ENCODE results near the gene BICD1. TPM values are rescaled to one million over a fixed set of nuclear protein-coding genes. Genes with fewer than 3 reads are reported as not detected.
"Not testable (repeated sequence)": the region's sequence is repeated elsewhere in the genome, so short reads cannot be mapped to it uniquely, and the experiment has no call there.

The BICD1 gene
- total RNA-seq, 2 experiments from 2014 or later = 17.8 to 18.7 TPM

DNA sequence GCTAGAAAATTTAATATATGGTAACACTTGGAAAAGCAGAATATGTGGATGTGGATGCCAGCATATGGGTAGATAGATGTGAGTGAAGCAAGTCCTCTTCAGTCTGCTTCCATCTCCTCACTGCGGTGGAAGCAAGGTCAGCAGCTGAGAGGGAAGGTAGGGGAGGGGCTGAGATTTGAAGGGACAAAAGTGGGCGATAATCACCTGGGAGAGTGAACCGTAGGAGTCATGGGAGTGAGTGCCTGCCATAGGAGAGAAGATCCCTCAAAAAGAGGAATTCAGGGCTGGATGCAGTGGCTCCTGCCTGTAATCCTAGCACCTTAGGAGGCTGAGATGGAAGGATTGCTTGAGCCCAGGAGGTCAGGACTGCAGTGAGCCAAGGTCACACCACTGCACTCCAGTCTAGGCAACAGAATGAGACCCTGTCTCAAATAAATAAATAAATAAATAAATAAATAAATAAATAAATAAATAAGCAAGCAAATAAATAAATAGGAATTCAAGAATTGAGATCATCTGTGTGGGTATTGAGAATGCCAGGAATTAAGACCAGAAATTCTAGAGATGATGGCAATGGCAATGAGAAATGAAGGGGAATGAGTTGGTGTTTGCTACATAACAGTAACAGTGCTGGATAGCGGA is 123.4 kb downstream of the BICD1 start:
- Mint-ChIP-seq H3K9me3 (no peaks in the 10 kb centered on the region), H3K36me3 (peaks cover 4% of the 10 kb centered on the region), H3K4me1 (no peaks in the 10 kb centered on the region), H3K27me3 (no peaks in the 10 kb centered on the region), H3K4me3 (no peak overlapping the region), H3K27ac (no peak overlapping the region)
- no peak for ATAC-seq (ENCODE audit: low read depth)
- no peak for DNase-seq
- POLR2A ChIA-PET = no interaction called here

GRCh38 chr12:32230613-32230993 is 124.0 kb downstream of the BICD1 start:
- DNase-seq = no peak
- Mint-ChIP-seq H3K27me3 (no peaks in the 10 kb centered on the region), H3K9me3 (no peaks in the 10 kb centered on the region), H3K4me1 (no peaks in the 10 kb centered on the region), H3K27ac (no peak overlapping the region), H3K36me3 (peaks cover 4% of the 10 kb centered on the region), H3K4me3 (no peak overlapping the region)
- no peak for ATAC-seq (ENCODE audit: low read depth)
- POLR2A ChIA-PET = no interaction called here

- H3K36me3 Mint-ChIP-seq; H3K27ac Mint-ChIP-seq; DNase-seq; H3K9me3 Mint-ChIP-seq; POLR2A ChIA-PET; ATAC-seq (ENCODE audit: low read depth); H3K4me3 Mint-ChIP-seq; H3K27me3 Mint-ChIP-seq; H3K4me1 Mint-ChIP-seq: not testable (repeated sequence)
These were observed 124.7 kb downstream of the BICD1 start for GRCh38 chr12:32231361-32231760.

DNA sequence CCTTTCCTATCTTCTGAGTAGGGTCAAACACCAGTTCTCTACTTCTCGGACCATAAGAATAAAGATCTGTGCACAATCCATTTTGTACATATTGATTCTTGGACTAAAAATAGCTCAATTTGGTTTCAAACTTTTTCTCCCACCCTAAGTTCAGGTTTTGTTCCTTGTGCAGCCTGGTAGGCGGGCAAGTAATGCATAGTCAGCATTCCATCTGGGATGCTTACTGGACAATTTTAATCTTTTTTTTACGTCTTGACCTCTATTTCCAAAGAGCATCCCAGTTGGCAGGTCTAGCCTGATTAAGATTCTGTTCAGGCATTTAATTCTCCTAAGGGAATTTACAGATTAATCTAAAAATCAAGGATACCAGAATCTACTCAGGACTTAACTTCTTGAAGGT is 126.9 kb downstream of the BICD1 start:
- ATAC-seq (ENCODE audit: low read depth) = no peak
- POLR2A ChIA-PET = no interaction called here
- Mint-ChIP-seq H3K27ac (no peak overlapping the region), H3K9me3 (peaks cover 6% of the 10 kb centered on the region), H3K4me3 (no peak overlapping the region), H3K4me1 (no peaks in the 10 kb centered on the region), H3K27me3 (no peaks in the 10 kb centered on the region), H3K36me3 (peaks cover 8% of the 10 kb centered on the region)
- DNase-seq = no peak

DNA sequence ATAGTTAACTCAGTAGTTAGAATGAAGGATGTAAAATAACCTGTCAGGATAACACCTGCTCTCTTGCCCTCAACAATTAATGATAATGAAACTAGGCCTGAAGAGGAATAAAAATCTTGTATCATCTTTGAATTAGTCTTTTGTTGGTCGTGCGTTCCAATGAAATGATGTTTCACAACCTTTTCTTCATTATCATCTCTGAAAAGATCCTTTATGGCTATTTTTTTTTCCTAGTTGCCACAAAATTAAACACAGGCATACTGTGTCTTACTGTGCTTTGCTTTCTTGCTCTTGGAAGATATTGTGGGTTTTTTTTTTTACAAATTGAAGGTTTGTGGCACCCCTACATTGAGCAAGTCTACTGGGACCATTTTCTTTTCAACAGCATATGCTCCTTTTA is 128.6 kb downstream of the BICD1 start:
- H3K27me3 Mint-ChIP-seq = no peaks in the 10 kb centered on the region
- H3K9me3 Mint-ChIP-seq = peaks cover 6% of the 10 kb centered on the region
- ATAC-seq (ENCODE audit: low read depth) (no peak), DNase-seq (no peak)
- H3K27ac Mint-ChIP-seq = no peak overlapping the region
- peaks cover 8% of the 10 kb centered on the region for H3K36me3 Mint-ChIP-seq
- H3K4me3 Mint-ChIP-seq = no peak overlapping the region
- H3K4me1 Mint-ChIP-seq = no peaks in the 10 kb centered on the region
- POLR2A ChIA-PET = interaction anchor here (0.7 kb wide), 2 partner anchors 14 to 1110 kb away, joined by 4 to 5 read pairs; no protein-coding TSS in a partner anchor

GRCh38 chr12:32240162-32240561 is 133.5 kb downstream of the BICD1 start:
- Mint-ChIP-seq H3K27ac (no peak overlapping the region), H3K9me3 (peaks cover 6% of the 10 kb centered on the region), H3K27me3 (no peaks in the 10 kb centered on the region), H3K4me3 (no peak overlapping the region), H3K4me1 (no peaks in the 10 kb centered on the region), H3K36me3 (peaks cover 8% of the 10 kb centered on the region)
- POLR2A ChIA-PET = no interaction called here
- ATAC-seq (ENCODE audit: low read depth) = no peak
- no peak for DNase-seq

DNA sequence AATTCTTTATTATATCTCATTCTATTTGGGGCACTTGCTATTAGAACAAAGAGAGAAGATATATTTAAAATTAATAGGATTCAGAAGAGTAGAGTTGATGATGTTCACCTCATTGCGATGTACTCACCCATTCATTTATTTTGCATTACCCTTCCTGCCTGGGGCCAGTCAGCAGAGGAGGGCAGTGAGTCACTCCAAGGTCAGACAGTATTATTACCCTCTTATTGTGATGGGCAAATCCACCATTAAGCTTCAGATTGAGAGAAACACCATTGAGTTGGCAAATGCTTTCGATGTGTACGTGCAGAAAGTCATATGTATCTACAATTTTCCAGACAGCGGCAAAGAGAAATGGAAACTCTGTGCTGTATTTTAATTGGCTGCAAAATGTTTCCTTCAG is 134.2 kb downstream of the BICD1 start:
- no peak for ATAC-seq (ENCODE audit: low read depth)
- no peaks in the 10 kb centered on the region for H3K27me3 Mint-ChIP-seq

DNA sequence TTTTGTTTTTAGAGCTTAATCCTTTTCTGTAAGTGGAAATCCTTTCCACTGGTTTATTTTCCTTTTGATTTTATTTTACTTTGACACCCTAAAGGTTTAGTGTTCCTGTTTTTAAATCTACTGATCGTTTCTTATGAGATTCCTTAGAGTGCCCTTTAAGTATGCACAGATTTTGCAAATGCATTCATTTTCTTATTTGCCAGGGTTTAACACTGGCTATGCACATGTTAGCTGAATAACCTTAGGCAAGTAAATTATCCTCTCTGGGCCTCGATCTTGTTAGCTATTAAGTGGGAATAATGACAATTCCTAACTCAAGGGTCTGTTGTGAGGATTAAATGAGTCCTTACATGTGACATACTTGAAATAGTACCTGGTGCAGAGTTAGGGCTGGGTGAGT is 136.0 kb downstream of the BICD1 start:
- Mint-ChIP-seq H3K27ac (no peak overlapping the region), H3K4me1 (no peaks in the 10 kb centered on the region), H3K36me3 (peaks cover 13% of the 10 kb centered on the region), H3K9me3 (peaks cover 2% of the 10 kb centered on the region), H3K4me3 (no peak overlapping the region), H3K27me3 (no peaks in the 10 kb centered on the region)
- no peak for ATAC-seq (ENCODE audit: low read depth)
- no peak for DNase-seq
- POLR2A ChIA-PET = no interaction called here

More for the DNA sequence above, 134.2 kb downstream of the BICD1 start:
- Mint-ChIP-seq H3K4me3 (no peak overlapping the region), H3K27ac (no peak overlapping the region), H3K9me3 (peaks cover 6% of the 10 kb centered on the region), H3K4me1 (no peaks in the 10 kb centered on the region), H3K36me3 (peaks cover 8% of the 10 kb centered on the region)
- no peak for DNase-seq
- POLR2A ChIA-PET = no interaction called here

DNA sequence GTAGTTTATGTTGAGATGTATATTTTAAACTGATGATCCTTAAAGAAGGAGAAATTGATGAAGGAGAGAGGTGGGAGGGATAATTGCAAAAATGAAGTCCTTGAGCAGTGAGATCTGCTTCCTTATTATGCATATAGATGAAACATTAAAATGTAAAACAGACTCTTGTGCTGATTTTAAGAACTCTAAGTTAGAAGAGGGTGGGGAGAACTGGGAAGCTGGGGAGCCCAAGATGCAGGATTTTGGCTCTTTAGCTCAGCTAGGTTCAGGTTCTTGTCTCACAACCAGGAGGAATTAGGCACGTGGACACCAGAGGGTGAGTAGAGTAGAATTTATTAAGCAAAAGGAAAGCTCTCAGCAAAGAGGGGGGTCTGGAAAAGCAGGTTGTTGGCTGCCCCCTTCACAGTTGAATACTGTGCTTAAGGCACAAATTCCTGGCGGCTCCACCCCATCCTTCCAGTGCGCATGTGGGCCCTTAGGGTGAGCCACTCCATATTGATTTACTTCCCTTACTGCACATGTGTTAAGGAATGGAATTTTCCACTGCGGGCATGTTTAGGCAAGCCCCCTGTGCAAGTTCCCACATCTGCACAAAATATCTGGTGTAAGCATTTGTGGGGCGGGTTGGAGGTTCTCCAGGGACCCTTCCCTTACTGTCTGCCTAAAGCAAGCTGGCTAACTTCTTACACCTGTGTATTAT is 141.9 kb downstream of the BICD1 start:
- no peak overlapping the region for H3K27ac Mint-ChIP-seq
- ATAC-seq (ENCODE audit: low read depth) (no peak), DNase-seq (no peak)
- H3K9me3 Mint-ChIP-seq = no peaks in the 10 kb centered on the region
- H3K4me1 Mint-ChIP-seq = no peaks in the 10 kb centered on the region
- POLR2A ChIA-PET = no interaction called here
- H3K4me3 Mint-ChIP-seq = no peak overlapping the region
- H3K36me3 Mint-ChIP-seq = peaks cover 12% of the 10 kb centered on the region
- no peaks in the 10 kb centered on the region for H3K27me3 Mint-ChIP-seq

DNA sequence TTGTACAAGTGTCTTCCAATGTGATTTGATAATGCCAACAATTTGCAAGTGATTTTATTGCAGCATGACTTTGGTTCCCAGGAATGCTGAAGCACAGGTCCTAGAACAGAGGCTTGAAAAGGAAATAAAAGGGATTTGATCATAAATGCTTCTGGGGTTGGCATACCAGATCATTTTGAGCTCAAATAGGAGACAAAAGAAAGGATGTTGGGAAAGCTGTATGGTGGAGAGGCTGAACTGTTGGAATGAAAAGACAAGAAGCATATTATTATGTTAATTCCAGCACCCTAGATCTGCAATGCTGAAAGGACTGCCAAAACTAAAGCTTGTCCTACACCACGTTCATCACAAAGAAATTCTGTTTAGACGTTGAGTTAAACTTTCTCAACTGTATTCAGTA is 143.1 kb downstream of the BICD1 start:
- Mint-ChIP-seq H3K4me3 (no peak overlapping the region), H3K27me3 (no peaks in the 10 kb centered on the region), H3K9me3 (no peaks in the 10 kb centered on the region), H3K27ac (no peak overlapping the region), H3K36me3 (peaks cover 12% of the 10 kb centered on the region), H3K4me1 (no peaks in the 10 kb centered on the region)
- DNase-seq (no peak), ATAC-seq (ENCODE audit: low read depth) (no peak)
- POLR2A ChIA-PET = interaction anchor here (0.5 kb wide), 1 partner anchor 14 kb away, joined by 5 read pairs; no protein-coding TSS in a partner anchor

- POLR2A ChIA-PET = interaction anchor here (0.6 kb wide), 1 partner anchor 14 kb away, joined by 3 read pairs; no protein-coding TSS in a partner anchor
- Mint-ChIP-seq H3K27me3 (no peaks in the 10 kb centered on the region), H3K27ac (no peak overlapping the region), H3K4me1 (no peaks in the 10 kb centered on the region), H3K36me3 (peaks cover 4% of the 10 kb centered on the region), H3K9me3 (peaks cover 2% of the 10 kb centered on the region), H3K4me3 (no peak overlapping the region)
- no peak for ATAC-seq (ENCODE audit: low read depth)
- DNase-seq = no peak
These were observed 145.8 kb downstream of the BICD1 start for GRCh38 chr12:32252199-32253073.

DNA sequence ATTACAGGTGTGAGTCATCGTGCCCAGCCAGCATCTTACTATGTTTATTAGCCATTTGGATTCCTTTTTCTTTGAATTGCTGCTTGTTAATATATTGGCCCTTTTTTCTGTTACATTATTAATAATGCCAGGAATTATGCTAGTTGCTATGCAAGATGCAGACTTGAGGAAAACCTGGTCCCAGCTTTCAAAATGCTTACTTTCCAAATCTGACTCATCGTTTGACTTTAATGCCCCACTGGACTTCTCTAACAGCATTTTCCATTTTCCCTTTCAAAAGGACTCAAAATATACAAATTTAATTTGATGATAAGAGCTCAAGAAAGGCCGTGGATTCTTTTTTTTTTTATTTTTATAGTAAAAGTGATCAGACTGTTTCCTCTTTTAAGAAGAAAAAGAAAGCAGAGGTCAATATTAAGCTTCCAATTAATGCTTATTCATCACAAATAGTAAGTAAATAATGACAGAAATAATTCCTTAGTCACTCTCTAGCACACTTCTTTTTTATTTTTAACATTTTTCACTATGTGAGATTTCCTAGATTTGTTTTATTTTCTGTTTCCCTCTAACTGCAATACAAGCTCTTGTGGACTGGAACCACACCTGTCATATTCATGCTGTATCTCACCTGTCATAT is 146.6 kb downstream of the BICD1 start:
- Mint-ChIP-seq H3K27me3 (no peaks in the 10 kb centered on the region), H3K9me3 (peaks cover 3% of the 10 kb centered on the region), H3K36me3 (peaks cover 2% of the 10 kb centered on the region), H3K27ac (no peak overlapping the region), H3K4me1 (no peaks in the 10 kb centered on the region), H3K4me3 (no peak overlapping the region)
- DNase-seq = no peak
- POLR2A ChIA-PET = no interaction called here
- ATAC-seq (ENCODE audit: low read depth) = no peak

- no peak overlapping the region for H3K27ac Mint-ChIP-seq
- H3K9me3 Mint-ChIP-seq = peaks cover 5% of the 10 kb centered on the region
- peaks cover 4% of the 10 kb centered on the region for H3K36me3 Mint-ChIP-seq
- no peak for ATAC-seq (ENCODE audit: low read depth)
- no peaks in the 10 kb centered on the region for H3K4me1 Mint-ChIP-seq
- H3K27me3 Mint-ChIP-seq = no peaks in the 10 kb centered on the region
- H3K4me3 Mint-ChIP-seq = no peak overlapping the region
- POLR2A ChIA-PET = no interaction called here
- no peak for DNase-seq
These were observed 147.8 kb downstream of the BICD1 start for GRCh38 chr12:32254260-32254956.

Measured in activated naive CD8-positive, alpha-beta T cell treated with anti-CD3 and anti-CD28 coated beads, Interleukin-2, amount 10 ng/mL, durations not matched to agents 7 days and 5 days (primary cell).